SHP77 (cell line): ENCODE data around the gene FNDC3B.

Experiments used
- DNase-seq, 2 experiments: peaks; one replicate each; lab custom pipeline; 2025; lab: John Stamatoyannopoulos, UW

FNDC3B gene

DNA sequence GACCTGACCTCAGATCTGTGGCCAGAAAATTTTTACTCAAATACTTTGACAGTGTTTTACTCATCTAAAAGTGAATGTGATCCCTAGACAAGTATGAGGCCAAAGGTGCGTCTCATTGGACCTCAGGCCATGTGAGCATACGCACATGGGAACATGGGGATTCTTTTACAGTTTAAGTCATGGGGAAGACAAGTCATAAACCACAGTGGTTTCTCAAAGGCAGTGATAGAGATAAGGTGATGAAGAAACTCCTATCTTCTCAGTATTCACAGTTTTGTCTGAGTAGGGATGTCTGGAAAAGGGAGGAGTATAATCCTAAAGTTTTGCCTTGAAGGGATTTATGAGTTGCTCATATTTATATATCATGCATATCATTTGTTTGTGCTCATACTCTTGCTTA lies 173.8 kb downstream of the FNDC3B start:
- DNase-seq: no peak

DNA sequence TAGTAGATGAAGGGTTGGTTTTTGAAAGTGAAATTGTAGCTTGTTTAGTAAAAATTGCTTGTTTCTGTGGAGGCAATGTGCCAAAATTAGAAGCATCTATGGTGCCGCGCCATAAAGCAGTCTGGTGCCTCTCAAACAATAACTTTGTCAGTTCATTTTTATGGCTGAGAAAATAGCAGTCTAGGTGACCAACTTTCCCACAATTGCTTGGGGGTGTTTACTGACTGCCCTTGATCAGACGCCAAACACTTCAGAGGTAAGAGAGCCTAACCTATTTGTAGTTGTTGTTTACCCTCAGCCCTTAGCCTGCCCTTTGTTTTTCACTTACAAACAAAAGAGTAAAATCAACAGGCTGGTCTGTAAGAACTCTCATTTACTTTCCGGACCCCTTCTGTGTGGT lies 174.5 kb downstream of the FNDC3B start:
- DNase-seq: no peak

DNA sequence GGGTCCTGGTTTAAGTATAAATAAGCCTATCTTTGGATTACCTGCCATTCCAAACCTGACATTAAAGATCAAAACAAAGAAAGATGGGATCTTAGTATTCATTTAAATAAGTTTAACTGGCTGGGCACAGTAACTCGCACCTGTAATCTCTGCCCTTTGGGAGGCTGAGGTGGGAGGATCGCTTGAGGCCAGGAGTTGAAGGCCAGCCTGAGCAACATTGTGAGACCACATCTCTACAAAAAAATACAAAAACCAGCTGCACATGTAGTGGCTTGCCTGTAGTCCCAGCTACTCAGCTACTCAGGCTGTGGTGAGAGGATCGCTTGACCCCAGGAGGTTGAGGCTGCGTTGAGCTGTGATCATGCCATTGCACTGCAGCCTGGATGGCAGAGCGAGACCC lies 176.9 kb downstream of the FNDC3B start:
- DNase-seq: no peak

DNA sequence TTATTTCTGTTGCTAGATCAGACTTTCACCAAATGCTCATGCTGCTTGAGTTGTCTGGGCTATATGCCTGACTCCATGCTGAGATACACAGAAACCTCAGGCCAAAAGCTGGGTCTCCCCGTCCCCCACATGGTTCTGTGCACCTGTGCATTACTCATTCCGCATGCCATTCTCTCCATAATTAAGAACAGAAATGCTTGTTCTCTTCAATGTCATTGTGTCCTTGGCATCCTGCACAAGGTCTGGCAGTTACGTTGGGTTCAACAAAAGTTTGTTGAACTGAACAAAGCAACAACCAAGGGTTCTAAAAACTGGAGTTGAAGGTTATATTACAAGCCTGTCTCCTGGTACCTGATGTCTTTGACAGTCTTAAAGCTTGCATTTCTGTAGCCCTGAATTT lies 177.5 kb downstream of the FNDC3B start:
- no peak for DNase-seq

DNA sequence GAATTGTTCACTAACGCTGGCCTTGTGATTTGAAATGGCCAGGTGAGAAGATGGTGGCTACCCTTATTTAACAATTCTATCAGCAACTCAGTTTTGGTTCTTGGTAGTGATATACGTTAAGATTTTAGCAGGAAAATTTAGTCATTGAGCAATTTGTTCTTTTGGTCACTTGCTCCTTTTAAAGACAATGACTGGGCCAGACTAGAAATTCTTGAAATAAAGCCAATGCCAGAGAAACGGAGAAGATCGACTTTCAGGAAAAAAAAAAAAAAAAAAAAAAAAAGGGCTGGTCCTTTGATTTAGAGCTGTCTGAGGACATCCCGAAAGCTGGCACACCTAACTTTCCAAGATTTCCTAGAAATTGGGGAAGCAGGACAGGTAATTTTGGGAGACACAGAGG lies 178.5 kb downstream of the FNDC3B start:
- DNase-seq: no peak

DNA sequence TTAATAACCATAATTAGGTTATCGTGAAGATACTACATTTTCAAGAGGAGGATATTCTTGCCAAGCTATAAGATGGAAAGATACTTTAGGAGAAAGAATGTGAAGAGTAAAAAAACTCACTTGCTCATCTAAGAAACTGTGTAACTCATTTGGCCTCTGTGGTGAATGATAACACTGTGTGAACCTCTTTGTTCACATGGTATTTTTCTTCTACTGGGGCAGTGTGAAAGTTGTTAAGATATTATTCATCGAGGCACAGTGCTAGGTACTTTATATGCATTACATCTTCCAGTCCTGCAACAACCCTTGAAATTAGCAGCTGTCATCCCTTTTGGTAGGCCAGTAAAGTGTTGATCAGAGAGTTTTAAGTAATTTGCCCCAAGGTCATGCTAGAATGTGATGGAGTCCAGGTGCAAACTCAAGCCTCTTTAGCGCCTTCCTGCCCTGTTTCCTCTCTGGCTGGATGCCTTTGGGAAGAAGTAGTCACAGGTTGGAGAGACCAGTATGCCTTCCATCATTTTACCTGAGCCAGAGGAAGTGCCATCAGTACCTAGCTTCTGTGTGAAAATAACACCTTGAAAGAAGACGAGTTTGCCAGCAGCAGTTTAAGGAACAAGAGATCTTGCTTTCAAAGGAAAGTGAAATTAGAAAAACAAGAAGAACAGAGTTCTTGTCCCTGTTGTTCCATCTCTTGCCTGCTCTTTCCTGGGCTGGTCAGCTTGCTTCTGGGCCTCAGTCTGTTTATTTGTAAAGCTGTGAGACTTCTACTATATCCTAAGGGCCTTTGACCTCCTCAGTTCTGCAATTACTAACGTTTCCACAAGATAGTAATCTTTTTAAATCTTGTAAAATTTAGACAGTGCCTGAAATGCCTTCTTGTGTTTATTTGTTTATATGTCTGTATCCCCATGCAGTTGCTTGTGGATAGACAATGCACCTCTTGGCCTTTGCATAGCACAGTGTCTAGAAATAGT lies 179.3 kb downstream of the FNDC3B start:
- DNase-seq: no peak

DNA sequence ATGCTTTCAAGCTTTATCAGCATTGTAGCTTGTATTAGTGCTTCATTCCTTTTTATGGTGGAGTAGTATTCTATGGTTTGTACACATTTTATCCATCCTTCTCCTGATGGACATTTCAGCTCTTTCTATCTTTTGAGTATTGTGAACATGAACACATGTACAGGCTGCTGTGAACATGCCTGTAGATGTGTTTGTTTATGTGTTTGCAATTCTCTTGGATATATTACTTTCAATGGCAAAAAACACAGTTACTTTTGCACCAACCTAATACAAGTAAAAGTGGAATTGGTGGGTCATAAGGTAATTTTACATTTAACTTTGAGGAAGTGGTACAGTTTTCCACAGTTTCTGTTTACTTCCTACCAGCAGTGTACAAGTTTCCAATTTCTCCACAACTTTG lies 180.4 kb downstream of the FNDC3B start:
- no peak for DNase-seq

DNA sequence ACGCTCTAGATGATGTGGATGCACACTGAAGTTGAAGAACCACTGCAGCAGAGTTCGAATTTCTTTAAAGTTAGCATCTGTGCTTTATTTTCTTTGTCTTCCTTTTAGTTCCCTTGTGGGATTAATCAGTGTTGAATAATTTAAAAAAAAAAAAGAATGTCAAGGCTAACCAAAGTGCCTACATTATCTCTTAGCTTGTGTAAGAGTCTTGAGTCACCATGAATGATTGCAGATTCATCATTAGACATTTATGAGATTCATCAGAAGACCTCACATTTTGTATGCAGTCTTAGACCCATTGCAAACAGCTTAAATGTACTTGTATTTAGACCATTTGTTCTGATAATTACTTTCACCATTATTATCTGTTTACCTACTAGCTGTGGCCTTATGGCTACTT lies 182.2 kb downstream of the FNDC3B start:
- no peak for DNase-seq

DNA sequence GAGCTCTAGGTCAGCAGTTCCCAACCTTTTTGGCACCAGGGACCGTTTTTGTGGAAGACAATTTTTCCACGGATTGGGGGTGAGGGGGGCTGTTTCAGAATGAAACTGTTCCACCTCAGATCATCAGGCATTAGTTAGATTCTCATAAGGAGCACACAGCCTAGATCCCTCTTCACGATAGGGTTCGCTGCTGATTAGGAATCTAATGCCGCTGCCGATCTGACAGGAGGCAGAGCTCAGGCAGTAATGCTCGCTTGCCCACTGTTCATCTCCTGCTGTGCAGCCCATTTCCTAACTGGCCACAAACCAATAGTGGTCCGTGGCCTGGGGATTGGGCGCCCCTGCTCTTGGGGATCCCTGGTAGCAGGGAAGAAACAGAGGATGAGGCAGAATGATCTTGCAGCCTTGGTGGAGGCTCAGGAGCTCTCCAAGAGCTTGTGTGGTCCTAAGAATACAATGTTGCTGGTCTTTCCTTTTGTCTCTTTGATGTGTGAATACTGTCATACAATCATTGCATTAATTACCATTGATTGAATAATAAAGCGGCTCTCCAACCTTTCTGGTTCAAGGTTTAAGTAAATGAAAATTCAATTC lies 183.2 kb downstream of the FNDC3B start:
- no peak for DNase-seq

DNA sequence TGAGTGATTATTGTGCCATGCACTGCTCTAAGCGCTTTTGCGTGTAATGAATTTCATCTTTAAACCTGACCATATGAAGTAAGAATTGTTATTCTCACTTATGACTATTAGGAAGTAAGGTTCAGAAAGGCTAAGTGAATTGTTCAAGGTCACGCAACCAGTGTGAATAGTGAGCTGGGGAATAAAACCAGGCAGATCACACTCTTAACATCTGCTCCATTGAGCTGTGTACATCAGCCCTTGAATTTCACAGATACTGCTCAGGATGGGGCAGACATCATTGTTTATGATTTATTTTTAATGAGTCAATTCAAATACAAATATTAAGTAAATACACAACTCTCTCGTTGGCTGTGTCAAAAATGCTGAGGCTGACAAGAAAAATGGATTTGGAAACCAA lies 184.5 kb downstream of the FNDC3B start:
- DNase-seq: no peak

DNA sequence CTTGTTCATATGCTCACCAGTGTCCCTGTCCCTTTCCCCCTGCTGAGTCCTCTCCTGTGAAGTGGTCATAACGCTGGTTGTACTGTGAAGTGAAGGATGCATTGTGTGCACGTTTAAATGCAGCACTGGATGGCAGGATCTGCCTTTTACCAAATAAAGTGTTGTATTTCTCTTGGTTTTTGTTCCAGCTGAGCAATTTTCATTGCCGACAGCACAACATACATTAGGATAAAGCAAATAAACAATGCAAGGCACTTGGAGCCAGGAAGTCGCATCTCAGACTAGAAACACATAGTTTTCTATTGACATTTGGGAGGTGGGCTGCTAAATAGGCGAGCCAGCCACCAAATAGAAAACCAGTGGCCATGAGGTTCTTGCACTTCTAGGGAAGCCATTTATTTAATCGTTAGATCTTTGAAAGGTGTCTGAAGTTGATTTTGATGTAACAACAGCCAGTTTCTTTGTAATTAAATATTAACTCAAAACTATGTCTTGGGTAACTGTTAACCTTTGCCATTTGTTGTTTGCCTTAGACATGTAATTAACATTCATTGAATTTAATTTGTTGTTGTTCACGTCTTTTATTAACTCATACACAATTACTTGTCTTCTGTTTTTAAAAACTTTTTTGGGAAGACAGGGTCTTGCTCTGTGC lies 185.3 kb downstream of the FNDC3B start:
- DNase-seq: peak in 1 of 2 experiments; percentile 9

DNA sequence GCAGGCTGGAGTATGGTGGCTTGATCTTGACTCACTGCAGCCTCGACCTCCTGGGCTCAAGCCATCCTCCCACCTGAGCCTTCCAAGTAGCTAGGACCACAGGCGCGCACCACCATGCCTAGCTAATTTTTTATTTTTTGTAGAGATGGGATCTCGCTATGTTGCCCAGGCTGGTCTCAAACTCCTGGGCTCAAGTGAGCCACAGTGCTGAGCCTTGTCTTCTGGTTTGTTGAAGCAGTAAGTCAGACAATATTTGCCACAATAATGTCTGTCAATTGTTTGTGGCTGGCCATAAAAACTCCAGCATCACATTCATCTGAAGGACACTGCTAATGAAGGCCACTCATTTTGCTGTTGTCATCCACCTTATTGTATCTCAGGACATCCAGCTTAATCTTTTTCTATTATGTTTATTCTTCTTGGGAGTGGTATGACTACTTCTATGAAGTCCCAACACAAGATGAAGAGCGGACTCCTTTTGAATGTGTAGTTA lies 185.9 kb downstream of the FNDC3B start:
- DNase-seq: no peak

DNA sequence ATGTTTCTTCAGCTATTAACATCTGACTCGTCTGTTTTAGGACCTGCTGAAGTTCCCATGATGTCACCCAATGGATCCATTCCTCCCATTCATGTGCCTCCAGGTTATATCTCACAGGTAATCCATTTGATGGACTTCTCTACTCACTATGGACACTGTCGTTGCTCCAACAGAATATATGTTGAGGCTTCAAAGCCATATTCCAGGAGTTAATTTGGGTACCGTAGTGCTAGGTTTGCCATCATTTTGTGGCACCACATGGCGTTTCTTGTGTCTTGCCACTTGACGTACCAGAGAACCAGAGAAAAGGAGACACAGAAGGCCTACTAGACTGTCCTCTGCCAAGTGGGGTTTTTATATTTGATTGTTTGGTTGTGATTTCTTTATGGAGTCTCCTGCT lies 187.5 kb downstream of the FNDC3B start:
- no peak for DNase-seq

DNA sequence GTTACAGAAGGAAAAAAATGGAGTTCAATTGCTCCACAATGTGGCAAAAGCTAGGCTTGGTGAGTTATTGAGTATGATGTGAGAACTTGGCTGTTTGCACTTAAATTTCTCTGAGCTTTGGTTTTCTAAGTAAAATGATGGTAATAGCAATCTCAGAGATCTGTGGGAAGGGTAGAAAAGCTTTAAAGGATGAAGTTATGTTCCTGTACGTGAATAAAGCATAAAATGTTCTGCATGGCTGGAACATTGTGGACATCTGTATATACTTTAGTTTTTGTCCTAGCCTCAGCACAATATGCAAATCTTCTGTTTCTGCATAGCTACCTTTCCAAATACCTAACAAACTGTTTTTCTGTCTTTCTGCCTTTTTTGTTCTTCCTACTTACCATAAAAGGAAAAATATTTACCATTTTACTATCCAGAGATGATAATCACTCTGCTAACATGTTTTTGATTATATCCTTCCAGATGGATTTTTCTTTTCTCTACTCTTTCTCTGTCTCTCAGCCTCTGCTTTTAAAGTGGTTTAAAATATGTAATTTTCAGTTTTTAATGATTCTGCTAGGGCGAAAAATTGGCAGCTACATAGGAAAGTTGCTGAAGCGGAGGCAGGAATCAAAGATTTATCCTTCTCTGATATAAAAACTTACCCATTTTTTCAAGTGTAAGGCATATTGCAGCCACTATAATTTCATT lies 188.1 kb downstream of the FNDC3B start:
- DNase-seq: no peak

DNA sequence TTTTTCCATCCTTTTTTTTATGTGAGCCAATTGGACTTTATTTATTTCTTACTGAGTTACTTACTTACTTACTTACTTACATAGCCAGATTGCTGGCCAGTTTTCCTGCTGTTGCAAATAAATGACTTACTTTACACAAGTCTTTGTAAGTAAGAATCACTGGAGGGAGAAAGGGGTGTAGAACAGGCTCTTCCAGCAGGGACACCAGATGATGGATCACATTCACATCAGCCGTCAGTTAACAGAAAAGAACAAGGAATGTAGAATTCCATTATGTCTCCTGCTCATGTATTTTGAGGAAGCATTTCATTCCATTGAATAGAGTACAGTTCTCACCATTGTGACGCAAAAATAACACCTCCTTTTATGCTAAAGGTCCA lies 188.6 kb downstream of the FNDC3B start:
- DNase-seq: no peak

DNA sequence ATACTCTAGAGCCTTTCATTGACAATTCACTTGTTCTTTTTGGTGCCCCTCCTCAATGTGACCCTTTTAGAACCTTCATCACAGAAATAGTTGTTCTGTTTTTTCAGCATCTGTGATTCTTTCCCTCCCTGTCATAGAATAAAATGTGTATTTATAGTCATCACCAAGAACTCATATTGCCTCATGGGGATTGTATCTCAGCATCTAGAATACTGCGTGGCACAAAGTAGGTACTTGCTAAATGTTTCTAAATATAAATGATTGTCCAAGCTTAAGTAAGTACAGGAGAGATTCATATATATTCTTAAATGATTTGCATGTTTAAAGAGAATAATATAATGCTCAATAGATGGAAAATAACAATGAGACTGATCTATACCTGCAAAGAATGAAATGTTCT lies 190.1 kb downstream of the FNDC3B start:
- DNase-seq: no peak

DNA sequence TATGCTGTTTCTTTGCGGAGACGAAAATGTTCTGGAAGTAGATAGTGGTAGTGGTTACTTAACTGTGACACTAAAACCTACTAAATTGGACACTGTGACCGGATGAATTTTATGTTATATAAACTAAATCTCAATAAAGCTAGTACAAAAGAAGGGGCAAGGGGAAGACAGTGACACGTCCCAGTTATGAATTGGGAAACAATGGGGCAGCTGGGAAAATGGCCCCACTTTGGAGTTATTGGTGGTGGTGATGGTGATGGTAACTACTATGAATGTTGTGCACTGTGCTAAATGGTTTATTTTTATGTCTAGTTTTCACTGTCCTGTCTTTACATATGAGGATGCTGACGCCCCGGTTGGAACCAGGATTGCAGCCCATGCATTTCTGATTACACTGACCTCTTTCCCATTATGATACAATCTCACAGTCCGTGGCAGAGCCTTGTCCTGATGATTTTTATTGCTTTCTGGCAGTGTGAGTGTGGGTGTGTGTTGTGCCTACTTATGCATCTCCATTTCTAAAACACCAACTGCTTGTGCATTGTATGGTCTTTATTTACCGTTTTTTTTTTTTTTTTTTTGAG lies 192.0 kb downstream of the FNDC3B start:
- DNase-seq: no peak

DNA sequence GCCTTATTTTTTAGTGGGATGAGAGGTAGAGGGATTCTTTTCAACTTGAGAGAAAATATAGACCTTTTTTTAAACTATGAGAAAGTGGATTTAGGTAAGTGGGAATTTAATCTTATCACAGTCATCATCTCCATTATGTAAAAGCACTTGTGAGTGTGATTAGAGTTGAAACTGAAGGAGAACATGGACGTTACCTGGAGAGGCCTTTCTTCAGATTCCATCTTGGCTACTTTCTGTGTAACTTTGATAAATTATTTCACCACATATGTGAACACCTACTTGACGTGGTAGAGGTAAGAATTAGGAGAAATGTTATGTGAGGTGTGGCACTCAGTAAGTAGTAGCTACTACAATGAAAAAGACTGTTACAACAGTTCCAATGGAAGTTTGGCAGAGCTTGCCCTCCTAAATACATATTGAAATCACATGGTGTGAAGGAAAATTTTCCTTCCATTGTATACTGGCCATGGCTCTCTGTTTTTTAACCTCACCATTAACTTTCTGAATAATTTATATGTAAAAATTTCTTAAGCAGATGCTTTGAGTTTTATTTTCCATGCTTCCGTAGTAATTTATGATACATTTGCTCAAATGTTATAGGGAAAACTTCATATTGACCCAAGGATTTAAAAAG lies 193.3 kb downstream of the FNDC3B start:
- DNase-seq: no peak

DNA sequence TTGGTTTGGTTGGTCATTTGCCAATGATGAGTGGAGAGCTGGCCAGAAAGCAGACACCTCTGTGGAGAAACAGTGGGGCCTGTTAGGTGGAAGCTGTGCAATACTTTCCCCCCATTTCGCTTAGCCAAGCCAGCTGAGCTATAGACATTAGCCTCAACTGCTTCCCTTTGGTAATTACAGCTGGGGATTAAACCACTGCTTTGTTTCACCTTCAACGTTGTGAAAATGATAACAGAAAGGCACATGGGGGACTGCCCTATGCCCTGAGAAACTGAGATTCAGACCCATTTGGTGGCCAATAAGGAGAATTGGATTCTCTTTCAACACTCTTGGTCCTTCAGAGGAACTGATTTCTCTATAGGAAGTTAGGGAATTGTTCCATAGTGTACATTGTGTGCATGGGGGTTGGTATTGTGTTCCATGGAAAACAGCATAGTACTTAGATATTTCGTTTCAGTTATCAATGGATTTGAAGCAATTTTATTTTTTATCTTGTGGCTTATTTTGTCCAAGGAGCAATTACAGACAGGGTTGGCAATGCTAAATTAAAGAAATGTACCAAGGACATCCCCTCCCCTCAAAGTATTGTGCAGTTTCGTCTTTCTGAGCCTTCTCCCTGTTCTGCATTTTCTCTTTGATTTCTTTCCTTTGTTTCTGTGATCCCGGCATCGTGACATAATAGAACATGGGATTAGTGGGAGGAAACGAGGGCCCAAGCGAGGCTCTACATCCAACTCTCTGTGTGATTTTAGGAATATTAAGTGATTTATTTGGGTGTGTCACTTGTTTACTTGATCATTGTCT lies 194.3 kb downstream of the FNDC3B start:
- no peak for DNase-seq

DNA sequence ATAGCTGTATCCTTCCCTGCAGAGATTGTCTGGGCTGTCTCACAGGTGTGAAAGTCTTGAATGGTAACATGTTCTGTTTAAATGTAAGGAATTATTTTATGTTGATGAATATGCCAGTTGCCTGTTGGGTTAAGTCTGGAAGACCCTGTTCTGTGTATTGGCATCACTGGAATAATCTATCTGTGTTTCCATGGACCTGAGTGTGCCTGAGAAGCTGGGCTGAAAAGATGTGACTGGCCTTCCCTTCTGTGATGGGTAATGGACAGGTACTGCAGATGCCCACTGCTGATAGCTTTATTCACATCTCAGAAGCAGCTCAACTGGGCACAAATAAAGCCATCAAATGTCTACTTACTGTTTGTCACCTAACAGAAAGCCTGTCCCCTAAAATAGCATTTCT lies 196.3 kb downstream of the FNDC3B start:
- no peak for DNase-seq
